Neural cell (in vitro differentiated cells): ENCODE results near the gene FAM240A.

Experiments used
- EP300 ChIP-seq: fragments of 450-650 bp; conservative IDR thresholded peaks from 2 replicates; pipeline ENCODE4 v1.6.1; 2014; ENCODE audit warnings: antibody characterized with exemption, mild to moderate bottlenecking, moderate library complexity; ENCODE audit not compliant: poor library complexity, severe bottlenecking
- EZH2 ChIP-seq: fragments of 200-600, 300-800 bp; shearing (Covaris generic), sonication (generic); IDR thresholded peaks from 2 replicates; pipeline ENCODE4 v1.6.1; 2014; ENCODE audit warnings: antibody characterized with exemption, low read length, borderline replicate concordance, mild to moderate bottlenecking; ENCODE audit not compliant: insufficient read depth, poor library complexity, severe bottlenecking
- MXI1 ChIP-seq: fragments of 450-650 bp; conservative IDR thresholded peaks from 2 replicates; pipeline ENCODE4 v1.6.1; 2014; ENCODE audit warnings: antibody characterized with exemption, mild to moderate bottlenecking; ENCODE audit not compliant: poor library complexity, severe bottlenecking
- POLR2AphosphoS5 ChIP-seq: IDR thresholded peaks from 2 replicates; pipeline ENCODE4 v1.6.1; 2012
- RAD21 ChIP-seq: fragments of 450-650 bp; conservative IDR thresholded peaks from 2 replicates; pipeline ENCODE4 v1.6.1; 2014; ENCODE audit warnings: antibody characterized with exemption, mild to moderate bottlenecking, moderate library complexity
- SMC3 ChIP-seq: fragments of 450-650 bp; conservative IDR thresholded peaks from 2 replicates; pipeline ENCODE4 v1.6.1; 2014; ENCODE audit warnings: antibody characterized with exemption, mild to moderate bottlenecking, moderate library complexity; ENCODE audit not compliant: poor library complexity
- TAF1 ChIP-seq: IDR thresholded peaks from 2 replicates; pipeline ENCODE4 v1.6.1; 2012; ENCODE audit warnings: low read depth
- TF ChIP-seq, protein P1 (sequence below): fragments of 450-650 bp; IDR thresholded peaks from 2 replicates; pipeline ENCODE4 v1.5.1; 2014; ENCODE audit warnings: antibody characterized with exemption, mild to moderate bottlenecking, moderate library complexity; ENCODE audit not compliant: poor library complexity, severe bottlenecking
- TF ChIP-seq, protein P2 (sequence below): IDR thresholded peaks from 2 replicates; pipeline ENCODE4 v1.6.1; 2012; ENCODE audit warnings: borderline replicate concordance

DNA sequence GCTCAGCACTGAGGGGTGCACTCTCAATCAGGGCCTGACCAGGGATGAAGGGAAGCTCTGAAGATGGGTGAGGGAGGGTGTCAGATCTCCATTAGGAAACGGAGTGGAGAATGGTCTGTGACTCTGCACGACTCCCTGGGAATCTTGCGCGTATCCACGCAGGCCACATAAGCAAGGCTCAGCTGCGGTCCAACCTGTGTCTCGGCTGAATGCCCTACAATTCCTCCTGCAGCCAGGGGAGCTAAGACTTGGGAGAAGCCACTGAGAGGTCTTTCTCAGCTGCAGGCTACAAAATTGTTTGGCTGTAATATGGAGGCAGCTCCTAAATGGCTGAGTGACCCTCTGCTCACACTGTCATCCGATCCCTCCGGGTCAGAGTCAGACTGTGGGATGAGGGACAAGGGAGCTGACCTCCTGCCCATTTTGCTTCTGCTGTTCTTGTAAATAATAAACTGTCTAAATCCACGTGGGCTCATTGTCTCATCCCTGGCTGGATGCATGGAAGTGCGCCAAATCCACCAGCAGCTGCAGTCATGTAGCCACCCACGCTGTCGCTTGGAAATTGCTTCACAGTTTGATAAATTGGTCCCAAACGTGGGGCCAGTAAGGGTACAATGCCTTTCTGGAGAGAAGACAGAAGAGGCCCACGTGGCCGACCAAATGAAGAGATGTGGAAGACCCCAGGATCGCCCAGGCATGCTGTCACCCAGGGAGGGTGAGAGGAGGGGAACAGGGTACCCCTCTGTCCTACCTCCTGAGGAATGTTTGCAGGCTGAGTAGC is 50.6 kb downstream of the FAM240A start:
- TF ChIP-seq, protein P1, sequence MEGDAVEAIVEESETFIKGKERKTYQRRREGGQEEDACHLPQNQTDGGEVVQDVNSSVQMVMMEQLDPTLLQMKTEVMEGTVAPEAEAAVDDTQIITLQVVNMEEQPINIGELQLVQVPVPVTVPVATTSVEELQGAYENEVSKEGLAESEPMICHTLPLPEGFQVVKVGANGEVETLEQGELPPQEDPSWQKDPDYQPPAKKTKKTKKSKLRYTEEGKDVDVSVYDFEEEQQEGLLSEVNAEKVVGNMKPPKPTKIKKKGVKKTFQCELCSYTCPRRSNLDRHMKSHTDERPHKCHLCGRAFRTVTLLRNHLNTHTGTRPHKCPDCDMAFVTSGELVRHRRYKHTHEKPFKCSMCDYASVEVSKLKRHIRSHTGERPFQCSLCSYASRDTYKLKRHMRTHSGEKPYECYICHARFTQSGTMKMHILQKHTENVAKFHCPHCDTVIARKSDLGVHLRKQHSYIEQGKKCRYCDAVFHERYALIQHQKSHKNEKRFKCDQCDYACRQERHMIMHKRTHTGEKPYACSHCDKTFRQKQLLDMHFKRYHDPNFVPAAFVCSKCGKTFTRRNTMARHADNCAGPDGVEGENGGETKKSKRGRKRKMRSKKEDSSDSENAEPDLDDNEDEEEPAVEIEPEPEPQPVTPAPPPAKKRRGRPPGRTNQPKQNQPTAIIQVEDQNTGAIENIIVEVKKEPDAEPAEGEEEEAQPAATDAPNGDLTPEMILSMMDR: no peak
- no peak for TF ChIP-seq MXI1
- TF ChIP-seq RAD21: no peak
- no peak for TF ChIP-seq TAF1
- TF ChIP-seq EP300: no peak
- TF ChIP-seq EZH2: no peak
- TF ChIP-seq SMC3: no peak
- TF ChIP-seq, protein P2, sequence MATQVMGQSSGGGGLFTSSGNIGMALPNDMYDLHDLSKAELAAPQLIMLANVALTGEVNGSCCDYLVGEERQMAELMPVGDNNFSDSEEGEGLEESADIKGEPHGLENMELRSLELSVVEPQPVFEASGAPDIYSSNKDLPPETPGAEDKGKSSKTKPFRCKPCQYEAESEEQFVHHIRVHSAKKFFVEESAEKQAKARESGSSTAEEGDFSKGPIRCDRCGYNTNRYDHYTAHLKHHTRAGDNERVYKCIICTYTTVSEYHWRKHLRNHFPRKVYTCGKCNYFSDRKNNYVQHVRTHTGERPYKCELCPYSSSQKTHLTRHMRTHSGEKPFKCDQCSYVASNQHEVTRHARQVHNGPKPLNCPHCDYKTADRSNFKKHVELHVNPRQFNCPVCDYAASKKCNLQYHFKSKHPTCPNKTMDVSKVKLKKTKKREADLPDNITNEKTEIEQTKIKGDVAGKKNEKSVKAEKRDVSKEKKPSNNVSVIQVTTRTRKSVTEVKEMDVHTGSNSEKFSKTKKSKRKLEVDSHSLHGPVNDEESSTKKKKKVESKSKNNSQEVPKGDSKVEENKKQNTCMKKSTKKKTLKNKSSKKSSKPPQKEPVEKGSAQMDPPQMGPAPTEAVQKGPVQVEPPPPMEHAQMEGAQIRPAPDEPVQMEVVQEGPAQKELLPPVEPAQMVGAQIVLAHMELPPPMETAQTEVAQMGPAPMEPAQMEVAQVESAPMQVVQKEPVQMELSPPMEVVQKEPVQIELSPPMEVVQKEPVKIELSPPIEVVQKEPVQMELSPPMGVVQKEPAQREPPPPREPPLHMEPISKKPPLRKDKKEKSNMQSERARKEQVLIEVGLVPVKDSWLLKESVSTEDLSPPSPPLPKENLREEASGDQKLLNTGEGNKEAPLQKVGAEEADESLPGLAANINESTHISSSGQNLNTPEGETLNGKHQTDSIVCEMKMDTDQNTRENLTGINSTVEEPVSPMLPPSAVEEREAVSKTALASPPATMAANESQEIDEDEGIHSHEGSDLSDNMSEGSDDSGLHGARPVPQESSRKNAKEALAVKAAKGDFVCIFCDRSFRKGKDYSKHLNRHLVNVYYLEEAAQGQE: no peak
- TF ChIP-seq POLR2AphosphoS5: no peak
